ENCODE results near the gene ZNF710.

ZNF710 gene

DNA sequence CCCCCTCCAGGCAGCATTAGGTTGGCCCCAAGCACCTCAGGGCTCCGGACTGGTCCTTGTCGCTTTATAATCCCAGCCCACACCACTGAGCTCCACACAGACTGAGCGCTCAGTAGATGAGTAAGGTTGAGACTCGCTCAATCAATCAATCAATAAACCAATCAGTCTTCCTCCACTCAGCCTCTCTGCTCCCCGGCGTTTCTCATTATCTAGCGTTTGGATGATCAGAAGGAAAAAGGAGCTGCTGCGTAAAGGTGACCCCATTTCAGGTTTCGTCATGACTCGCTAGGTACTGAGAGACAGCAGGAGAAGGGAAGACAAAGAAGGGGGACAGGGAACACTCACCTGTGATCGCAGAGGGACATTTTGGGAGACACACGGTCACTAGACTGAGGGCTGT, 41.2 kb downstream of the ZNF710 start:
- DNase-seq = no peak

DNA sequence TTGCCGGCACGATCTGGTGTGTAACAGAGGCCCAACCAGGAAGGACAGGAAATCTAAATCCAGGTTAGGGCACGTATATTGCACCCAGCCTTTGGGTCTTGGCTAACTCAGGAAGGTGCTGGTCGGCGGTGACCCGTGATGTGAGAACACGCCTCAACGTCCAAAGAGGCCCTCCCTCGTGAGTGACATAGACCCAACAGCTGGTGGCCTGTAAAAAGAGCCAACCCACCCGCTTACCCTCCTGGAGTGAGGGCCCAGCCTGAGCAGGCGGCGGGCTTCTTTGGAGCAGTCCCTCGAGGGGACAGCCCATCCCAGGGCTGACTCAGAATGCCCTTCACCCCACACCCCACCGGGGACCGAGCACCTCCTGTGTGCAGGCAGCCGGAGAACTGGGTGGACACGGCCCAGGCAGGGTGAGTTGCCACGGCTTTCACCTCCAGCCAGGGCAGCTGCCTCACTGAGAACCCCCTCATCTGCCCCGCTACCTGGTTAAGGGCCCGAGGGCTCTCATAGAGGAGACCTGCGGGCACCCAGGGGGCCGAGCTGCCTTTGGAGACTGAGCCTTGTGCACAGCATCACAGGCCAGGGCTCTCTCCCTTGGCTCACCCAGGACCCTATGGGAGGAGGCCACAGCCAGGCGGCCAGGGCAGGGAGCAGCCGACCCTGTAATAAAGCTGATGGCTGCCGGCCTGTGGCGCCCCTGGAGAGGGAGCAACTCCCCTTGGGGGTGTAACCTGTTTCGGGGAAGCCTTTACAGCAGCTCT, 41.8 kb downstream of the ZNF710 start:
- no peak for DNase-seq

DNA sequence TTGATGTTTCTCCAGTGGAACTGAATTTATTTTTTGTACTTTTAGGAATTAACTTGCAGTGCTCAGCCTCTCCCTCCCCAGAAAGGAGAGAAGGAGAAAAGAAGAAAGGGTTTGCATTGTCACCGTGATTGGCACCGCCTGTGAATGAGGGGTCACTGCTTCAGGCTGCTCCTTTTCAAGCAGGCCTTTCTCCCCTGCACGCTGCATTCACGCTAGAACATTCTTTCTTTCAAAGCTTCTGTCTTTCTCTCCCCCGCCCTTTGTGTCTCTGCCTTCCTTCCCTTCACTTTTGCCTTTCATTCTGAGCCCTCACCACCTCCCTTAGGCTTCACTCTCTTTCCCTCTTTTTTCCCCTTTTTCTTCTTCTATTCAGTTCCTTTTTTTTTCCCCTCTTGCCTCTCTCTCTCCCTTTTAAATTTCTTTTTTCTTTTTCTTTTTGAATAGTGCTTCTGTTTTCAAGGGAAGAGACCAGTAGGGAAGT, 42.4 kb downstream of the ZNF710 start:
- no peak for DNase-seq

DNA sequence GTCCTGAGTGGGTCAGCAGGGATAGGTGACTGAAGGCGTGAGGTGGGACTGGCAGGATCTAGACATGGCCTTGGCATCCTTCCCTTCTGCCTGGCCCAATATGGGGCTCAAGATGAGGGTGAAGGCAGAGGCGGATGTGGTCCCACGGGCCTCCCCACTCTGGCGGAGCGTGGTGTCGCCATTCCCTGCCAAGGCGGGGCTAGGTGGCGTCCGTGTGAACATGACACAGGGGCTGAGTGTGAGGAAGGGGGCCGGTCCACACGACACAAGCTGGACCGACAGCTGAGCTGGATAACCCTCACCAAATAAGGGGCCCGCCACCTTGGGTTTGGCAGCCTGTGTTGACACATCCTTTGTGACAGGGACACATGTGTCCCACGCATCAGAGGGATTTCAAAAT, 43.1 kb downstream of the ZNF710 start:
- DNase-seq = no peak

DNA sequence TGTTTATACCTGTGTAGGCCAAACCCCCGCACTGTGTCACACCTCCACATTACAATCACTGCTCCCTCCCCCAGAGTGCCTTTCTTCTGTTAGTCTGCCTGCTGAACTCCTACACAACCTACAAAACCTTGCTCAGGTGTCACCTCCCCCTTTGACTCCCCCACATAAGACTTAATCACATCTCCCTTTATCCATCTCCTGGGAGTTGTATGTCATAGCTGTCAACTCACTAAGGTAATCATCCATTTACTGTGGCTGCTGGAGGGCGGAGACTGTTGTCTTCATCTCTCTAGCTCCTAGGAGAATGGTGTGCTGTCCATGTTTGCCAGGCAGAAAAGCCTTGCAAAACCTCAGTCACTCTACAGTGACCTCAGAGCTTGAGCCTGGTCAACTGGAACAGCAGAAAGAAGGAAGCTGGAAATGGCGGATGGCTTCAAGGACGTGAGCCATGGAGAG, 43.8 kb downstream of the ZNF710 start:
- no peak for DNase-seq

DNA sequence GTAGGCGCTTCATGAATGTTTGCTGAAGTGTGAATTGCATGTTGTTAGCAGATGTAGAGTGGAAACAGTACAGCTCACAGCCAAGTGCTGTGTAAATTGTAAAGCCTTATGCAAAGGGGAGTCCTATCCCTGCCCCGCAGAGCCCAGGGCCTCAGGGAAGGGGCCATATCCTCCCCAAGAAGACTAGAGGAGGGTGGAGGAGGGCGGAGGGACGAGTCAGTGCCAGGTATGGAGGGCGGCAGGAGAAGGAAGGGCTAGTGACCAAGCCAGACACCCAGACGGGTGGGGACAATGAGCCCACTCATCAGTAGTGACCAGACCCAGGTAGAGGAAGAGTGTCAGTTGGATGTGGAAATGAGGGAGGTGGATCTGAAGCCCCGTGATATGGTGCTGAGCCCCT, 45.2 kb downstream of the ZNF710 start:
- no peak for DNase-seq

DNA sequence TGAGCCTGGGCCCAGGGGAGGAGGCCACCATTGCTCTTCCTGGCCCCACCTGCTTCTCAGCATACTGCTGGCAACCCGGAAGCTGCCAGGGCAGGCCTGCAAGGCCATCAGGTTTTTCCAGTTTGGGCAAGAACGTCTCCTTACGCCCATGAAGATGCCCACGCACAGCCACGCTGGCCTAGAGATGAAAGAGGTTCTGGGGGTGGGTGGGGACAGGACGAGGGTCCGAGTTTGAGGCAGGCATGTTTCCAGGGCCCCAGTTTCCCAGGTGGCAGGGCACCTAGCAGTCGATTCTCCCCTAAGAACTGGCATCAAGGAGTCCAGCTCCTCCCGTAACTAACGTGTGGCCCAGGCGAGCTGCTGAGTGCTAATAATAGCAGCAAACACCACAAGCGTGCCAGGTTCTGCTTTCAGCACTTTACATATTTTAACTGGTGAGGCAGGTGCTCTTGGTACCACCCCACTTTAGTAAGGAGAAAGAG, 45.8 kb downstream of the ZNF710 start:
- peak; percentile 81 for DNase-seq

DNA sequence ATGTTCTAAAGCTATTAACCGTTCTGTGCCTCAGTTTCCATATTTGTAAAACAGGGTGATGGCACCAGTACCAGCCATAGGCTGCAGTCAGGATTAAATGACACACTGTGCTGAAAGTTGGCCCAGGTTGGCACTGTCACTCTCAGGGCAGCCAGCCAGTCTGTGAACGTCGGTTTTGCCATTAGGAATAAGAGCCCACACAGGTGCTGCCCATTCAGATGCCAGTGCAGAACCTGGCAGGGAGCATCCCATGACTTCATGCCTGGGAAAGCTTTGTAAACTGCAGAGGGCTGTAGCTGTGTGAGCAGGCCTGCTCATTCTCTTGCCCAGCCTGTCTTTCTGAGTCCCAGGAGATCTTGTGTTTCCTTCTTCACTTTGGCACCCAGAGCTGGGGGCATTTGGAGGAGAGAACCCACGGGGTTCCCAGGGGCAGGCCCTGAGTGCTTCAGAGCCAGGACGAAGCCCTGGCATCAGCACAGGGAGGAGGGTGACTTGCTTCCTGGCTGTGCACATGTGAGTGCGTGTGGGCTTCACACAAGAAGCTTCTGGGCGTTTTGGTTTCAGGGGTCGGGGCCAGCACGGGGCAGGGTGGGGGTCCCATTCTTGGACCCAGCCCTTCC, 46.9 kb downstream of the ZNF710 start:
- peak; percentile 43 for DNase-seq

DNA sequence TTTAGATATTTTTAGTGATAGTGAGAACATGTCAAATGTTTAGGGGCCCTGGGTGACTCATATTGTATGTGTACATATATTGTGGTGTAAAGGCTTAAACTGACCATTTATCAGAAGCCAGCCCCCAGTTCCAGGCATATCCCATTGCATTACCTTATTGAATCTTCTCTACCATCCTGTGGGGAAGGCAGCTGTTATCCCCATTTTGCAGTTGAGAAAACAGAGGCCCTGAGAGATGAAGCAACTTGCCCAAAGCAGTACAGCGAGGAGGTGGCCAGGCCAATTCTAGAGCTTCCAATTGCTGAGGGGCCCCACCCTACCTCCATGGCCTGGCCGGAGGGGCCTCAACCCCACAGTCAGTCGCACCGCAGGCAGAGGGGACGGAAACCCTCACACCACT, 47.9 kb downstream of the ZNF710 start:
- DNase-seq = no peak

DNA sequence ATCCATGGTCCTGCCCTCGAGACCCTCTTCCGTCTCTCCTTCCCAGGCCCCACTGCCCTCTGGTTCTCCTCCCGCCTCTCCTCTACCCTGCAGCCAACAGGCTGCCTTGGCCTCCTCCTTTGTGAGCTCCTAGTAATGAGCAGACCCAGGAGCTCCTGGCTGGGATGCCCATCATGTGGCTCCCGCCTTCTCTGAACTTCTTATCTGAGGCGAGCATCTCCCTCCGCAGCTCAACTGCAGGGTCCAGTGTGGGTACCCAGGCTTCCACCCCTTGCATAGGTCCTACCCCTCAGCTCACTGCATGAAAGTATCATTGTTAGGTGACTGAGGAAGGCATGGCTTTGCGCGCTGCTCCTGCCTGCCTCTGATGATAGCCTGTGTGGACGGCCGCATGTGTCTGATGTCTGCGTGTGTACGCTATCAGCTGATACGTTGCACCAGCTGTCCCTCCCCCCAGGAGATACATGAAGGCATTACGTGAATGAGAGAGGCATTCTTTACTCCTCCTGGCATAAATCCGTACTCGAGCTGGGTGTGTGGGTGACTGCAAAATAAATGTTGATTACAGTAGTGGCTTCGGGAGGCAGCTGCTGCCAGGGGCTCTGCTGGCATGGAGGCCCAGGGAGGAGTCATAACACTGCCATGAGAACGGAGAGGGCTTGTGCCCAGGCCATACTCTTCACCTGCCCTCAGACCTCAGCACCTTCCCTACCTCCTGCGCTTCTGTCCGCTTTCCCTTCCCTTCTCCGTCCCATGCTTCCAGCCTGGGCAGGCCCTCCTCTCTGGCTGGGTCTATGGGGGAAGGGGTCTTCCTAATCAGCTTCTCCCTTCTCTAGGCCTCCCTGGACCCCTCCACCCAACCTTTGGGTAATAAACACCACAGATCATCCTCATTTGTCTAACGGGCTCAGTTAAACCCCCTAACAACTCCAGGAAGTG, 48.8 kb downstream of the ZNF710 start:
- DNase-seq = peak; percentile 55

DNA sequence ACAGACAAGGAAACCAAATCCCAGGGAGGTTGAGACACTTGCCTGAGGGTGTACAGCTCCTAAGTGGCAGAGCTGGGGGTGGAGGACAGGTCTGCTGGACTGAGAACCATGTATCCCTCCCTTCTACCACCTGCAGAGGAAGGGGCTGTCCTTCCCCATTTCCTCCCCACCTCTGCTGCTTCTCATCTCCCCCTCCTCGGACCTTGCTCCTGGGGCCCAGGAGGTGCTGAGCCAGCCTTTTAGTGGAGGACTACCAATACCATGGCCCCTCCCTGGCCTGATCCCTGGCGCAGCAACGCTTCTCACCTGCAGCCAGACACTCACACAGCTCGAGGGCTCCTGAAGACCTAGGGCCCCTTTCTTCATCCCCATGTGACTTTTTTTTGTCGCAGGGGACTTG, 50.8 kb downstream of the ZNF710 start:
- DNase-seq = no peak

DNA sequence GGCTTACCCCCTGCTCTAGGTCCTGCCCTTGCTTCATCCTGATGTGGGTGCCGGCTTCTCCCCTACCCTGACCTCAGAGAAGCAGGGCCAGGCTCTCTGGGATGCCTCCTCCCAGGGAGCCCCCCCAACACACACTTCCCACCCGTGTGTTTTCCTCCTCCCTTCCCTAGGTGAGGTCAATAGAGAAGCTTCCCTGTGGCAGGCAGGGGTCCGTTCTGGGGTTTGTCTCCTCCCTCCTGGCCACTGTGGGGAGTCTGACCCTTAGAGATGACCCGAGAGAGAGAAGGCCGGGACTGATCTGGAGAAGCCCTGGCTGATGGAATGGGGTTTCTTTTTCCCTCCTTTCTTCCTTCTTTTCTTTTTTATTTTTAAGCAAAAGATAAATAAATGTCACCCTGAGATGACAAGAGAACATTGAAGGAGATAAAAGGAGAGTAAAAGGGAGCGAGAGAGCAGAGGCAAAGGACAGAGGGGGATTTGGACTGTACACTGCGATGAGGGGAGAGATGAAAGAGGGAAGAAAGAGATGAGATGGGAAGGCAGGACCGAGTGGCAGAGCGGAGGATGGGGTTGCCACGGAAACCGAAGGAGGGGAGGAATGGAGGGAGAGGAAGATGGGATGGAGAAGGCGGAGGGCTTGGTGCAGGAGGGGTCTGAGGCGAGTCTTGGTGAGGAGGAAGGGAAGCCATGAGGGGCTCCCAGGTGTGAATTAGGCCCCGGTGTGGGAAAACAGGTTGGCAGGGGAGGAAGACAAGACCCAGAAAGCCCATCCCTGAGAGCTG, 52.8 kb downstream of the ZNF710 start:
- DNase-seq = no peak

DNA sequence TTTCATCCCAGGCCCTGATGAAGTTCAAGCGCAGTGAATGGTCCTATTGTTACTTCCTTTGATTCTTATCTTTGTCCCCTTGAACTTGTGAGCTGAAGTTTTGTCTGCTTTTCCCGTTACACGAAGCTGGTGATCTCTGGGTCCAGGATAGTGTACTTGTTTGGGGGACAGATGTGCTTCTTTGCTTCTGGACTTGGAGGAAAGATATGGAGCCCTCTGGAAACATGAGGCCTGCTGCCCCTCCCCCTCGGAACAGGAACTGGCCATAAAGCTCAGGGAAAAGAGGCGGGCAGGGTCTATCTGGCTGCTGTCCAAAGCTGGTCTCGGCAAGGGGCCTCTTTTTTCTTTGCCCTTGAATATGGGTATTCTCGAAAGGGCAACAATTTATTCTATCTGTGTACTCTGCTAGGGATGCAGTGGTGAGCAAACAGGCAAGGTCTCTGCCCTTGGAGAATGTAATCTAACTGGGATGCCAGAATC, 53.5 kb downstream of the ZNF710 start:
- peak; percentile 67 for DNase-seq

DNA sequence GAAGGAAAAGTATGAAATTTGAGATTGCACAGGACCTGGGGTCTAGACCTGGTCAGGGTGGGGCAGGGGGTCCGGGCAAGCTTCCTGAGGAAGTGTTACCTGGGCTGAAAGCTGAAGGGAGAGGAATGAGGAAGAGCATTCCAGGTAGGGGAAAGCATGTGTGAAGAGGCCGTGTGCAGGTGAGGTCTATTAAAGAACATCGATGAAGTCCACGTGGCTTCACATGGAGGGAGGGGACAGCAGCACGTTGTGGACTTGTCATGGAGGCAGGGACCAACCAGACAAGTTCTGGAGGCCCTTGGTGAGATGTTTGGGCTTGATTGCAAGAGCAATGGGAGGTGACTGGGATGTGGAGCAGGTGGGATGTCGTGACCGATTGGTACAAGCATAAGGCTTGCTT, 54.1 kb downstream of the ZNF710 start:
- DNase-seq = no peak

DNA sequence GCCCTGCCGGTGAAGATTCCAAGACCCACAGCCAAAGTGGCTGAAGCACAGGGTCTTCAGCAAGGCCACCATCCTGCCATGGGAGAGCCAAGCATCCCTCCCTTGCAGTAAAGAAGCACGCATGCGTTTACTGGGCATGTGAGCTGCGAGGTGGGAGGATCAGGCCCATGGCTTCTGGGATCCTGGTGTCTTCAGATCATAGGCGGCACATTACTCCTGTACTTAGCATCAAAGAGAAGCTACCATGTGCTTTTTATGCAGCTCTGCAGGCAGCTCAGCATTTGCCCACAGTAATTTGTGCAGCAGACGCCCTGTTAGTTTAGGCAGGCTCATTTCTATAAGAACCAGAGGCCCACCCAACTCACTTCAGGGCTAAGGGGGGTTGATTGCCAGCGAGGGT, 55.4 kb downstream of the ZNF710 start:
- DNase-seq = no peak

DNA sequence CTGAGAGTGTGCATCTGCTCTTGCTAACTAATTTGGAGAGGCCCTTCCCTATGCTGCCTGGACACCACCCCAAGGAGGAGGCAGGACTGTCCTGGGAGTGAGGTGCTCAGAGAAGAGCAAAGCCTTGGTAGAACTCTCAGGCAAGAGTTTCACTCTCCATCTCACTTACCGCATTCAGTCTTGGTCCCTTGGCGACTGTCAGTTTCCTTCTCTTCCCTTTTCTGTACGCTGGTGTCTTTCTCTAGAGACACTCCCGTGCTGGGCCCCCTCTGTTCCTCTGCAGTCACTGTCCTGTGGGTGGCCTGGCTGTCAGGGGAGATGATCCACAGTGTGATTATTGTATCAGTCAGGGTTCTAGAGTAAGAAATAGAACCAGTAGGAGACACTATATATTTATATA, 57.2 kb downstream of the ZNF710 start:
- DNase-seq = no peak

DNA sequence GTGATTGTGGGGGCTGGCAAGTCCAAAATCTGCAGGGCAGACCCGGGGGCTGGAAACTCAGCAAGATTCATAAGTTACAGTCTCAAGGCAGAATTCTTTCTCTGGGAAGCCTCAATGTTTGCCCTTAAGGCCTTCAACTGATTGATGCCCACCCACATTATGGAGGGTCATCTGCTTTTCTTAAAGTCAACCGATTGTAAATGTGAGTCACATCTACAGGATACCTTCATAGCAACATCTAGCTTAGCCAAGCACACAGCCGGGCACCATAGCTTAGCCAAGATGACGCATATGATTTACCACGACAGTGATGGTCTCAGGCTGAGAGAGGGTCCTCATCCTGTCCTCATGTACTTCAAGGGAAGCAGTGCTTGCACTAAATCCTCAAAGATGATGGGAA, 57.7 kb downstream of the ZNF710 start:
- no peak for DNase-seq

DNA sequence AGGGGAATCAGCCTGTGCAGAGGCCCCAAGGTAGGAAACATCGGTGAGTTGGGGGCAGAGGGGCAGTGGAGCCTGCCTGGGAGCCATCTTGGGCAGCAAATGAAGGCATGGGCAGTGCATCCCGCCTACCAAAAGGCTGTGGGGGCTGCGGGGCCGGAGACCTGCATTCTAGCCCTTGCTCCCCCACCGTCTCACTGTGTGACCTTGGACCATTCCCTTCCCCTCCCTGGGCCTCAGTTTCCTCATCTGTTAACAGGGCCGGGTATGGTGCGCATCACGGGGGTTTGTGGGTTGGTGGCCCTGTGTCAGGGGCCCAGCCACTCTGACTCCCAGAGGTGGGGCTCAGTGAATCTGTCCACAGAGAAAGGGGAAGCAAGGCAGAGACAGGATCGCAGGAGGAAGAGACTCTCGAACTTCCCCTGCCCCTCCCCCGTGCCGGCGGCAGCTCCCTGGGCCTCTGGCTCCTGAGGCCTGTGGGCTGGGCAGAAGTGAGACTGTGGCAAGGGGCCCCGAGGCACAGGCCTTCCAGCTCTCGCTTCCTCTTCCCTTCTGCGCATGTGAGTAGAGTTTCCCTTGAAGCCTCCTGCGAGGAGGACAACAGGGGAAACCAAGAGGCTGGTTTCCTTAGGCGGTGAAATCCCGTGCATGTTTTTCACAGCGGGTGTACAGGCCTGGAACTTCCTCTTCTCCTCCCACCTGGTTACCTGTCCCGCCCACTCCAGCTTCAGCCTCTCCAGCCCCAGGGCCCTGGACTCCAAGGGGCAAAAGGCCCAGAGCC, 58.3 kb downstream of the ZNF710 start:
- no peak for DNase-seq

DNA sequence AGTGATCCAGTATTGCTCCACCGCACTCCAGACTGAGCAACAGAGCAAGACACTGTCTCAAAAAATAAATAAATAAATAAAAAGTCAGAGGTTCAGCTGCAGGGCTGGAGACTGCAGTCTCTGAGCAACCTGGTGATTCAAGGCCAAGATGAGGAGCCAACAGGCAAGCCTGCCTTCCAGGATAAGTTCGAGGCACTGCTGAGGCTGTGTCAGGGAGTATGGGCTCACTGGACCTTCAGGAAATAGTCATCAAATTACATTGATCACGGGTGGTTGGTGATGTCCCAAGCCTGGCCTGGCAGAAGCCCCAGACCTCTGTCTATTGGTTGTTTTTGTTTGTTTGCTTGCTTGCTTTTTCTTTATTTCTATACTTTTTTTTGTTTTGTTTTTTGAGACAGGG, 59.7 kb downstream of the ZNF710 start:
- DNase-seq = no peak

DNA sequence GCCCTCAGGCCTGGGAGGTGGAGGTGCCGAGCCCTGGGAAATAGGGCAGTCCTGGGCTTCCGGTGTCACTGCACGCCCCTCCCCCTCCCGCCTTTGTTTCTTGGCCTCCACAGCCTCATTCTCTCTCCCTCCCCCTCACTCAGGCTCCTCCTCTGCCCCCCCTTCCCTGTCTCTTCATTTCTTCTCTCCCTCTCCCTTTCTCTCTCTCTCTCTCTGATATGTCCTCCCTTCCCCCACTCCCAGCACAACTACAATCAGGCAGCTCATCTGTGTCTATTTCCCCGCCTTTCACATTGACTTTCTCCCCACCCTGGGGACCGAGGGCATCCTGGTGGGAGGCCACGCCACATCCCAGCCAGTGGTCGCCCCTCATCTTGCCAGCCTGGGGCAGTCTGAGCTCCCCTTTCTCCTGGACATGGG, 60.9 kb downstream of the ZNF710 start:
- DNase-seq = peak; percentile 92

DNA sequence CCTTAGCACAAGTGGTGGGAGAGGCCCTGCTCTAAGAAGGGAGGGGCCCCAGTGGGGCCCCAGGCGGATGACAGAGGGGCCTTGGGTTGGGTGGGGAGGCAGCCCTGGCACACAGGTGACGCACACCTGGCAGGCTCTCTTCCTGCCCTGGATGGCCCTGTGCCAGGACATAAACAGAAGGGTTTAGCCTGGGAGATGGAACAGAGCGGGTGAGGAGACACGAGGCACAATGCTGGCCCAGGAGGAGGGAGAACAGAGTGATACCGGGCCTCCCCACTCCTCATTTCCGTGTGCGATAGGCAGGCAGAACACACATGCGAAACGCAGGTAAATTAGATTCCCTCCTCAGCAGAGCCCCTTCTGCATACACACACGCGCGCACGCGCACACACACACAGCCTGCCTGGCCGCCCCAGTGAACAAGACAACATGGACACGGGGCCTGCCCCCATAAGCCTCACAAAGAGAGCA, 61.4 kb downstream of the ZNF710 start:
- DNase-seq = peak; percentile 94
